Measurements from ENCODE around the gene GPRC5D.

The GPRC5D gene

DNA sequence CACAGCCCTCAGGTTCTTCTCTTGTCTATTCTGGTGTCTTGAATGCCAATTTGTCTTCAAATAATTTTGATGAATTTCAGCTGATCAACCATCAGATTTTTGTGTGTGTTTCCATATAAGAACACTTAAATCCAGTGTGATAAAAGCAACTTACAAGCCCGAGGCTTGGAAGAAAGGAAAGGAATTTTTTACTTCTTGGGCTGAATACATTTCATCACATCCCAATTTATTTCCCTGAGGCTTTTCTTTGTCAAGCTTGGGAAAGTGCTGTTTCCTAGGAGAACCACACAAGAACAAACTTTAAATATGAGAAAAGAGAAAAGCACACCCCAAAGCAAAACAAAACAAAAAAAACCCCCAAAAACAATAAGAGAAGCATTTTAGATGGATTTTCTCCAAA is 26.6 kb downstream of the GPRC5D start:
- TF ChIP-seq, protein P1, sequence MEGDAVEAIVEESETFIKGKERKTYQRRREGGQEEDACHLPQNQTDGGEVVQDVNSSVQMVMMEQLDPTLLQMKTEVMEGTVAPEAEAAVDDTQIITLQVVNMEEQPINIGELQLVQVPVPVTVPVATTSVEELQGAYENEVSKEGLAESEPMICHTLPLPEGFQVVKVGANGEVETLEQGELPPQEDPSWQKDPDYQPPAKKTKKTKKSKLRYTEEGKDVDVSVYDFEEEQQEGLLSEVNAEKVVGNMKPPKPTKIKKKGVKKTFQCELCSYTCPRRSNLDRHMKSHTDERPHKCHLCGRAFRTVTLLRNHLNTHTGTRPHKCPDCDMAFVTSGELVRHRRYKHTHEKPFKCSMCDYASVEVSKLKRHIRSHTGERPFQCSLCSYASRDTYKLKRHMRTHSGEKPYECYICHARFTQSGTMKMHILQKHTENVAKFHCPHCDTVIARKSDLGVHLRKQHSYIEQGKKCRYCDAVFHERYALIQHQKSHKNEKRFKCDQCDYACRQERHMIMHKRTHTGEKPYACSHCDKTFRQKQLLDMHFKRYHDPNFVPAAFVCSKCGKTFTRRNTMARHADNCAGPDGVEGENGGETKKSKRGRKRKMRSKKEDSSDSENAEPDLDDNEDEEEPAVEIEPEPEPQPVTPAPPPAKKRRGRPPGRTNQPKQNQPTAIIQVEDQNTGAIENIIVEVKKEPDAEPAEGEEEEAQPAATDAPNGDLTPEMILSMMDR (IDR thresholded peaks at IDR 0.05; ENCODE audit: extremely low read depth, missing control alignments): no peak
- no peak for DNase-seq (ENCODE audit: low spot score)

DNA sequence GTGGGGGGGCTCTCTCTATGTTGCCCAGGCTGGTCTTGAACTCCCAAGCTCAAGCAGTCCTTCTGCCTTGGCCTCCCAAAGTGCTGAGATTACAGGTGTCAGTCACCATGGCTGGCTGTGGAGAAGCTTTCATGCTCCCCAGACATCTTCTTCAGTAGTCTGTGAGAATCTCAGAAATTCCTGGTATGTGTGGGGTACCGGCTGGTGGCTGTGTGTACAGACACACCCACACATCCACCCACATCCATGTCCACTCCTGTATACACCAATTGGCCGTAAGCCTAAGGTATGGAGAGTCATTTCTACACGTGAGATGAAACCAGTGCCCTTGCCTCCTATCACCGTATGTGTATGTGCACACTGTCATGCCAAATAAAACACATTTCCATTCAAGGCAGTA is 27.8 kb downstream of the GPRC5D start:
- TF ChIP-seq, protein P1 (IDR thresholded peaks at IDR 0.05; ENCODE audit: extremely low read depth, missing control alignments): no peak
- no peak for DNase-seq (ENCODE audit: low spot score)

DNA sequence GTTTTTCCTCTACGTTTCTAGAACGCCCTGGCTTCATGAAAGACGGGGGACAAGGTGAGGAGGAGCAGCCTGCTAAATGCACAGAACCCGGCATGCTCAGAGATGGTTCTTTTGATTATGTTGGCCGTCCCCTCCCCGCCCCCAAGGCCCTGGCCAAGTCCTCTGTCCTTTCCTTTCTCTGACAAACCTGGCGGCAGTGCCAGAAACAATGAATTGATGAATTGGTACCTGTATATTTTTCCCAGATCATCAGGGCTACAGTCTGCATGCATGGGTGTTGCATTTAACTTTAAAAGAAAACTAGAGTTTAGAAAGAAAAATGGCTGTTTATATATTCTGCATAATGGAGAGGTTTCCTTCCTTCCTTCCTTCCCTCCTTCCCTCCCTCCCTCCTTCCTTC is 29.0 kb downstream of the GPRC5D start:
- TF ChIP-seq, protein P1 (IDR thresholded peaks at IDR 0.05; ENCODE audit: extremely low read depth, missing control alignments): no peak
- no peak for DNase-seq (ENCODE audit: low spot score)

DNA sequence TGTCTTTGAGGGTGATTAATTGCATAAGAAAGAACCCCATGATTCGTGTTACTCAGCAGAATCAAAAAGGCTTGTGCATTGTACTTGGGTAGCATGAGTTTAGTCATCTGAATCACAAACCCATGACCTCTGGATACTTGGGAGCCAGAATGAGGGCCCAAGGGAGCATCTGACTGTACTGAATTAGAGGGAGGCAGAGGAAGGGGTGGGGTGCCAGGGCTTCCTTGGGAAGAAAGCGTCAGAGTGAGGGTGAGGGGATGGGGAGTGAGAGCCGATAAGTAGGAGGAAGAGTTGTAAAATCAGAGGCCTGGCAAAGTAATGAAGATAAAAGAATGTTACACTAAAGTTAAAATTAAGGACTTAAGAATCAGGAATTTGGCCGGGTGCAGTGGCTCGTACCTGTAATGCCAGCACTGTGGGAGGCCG is 29.8 kb downstream of the GPRC5D start:
- TF ChIP-seq, protein P1 (IDR thresholded peaks at IDR 0.05; ENCODE audit: extremely low read depth, missing control alignments): no peak

DNA sequence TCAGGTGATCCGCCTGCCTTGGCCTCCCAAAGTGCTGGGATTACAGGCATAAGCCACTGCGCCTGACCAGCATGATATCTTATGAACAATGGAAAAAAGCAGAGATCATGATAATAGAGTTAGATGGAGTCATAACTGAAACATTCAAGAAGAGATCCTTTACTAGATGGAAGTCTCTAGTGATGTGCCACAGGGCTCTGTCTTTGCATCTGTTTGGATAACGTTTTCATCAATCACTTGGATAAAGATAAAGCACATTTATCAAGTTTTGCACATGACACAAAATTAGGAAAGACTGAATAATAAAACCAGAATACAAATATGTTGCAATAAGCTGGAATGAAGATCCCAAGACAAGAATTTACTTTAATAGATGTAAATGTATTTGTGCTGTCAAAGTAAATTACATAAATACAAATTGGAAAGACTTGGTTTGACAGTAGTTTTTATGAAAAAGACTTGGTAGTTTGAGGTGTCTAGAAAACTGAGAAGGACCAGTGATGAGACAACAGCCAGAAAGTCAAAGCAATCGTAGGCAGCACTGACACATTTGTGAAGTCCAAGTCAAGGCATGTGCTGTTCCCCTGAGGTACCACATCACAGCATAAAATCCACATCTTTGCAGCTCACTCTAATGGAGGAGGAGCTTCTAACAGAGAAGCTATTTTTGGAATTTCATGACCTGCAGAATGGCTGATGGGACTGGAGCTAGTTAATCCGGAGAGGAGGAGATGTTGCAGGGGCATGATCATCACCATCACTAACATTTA is 32.1 kb downstream of the GPRC5D start:
- DNase-seq (ENCODE audit: low spot score): no peak
- TF ChIP-seq, protein P1 (IDR thresholded peaks at IDR 0.05; ENCODE audit: extremely low read depth, missing control alignments): no peak

More for the DNA sequence above, 29.8 kb downstream of the GPRC5D start:
- no peak for DNase-seq (ENCODE audit: low spot score)

DNA sequence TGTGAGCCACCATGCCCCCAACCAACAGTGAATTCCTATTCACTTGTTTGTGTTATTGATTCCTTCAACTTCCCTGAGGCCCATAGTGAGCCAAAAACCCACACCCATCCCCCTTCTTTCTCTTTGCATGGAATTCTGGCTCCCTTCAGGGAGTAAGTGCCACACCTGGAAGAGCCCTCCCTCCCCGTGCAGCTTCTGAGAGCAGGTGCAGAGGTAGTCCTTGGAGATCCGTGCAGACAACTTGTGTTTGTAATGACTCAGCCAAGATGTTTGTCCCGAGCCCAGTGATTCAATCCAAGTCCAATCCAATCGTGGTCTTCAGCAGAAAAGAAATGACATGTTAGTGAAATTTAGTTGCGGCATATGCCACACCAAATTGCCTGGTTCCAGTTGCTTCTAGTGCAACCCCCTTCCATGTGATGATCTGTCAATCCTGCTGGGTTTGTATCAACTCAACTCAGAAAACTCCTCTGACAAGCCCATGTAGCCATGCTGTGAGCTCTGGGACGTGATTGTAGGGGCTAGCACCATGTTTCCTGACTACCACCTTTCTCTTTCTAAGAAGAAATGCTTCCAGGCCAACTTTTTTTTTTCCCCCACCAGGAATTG is 33.1 kb downstream of the GPRC5D start:
- DNase-seq (ENCODE audit: low spot score): no peak
- TF ChIP-seq, protein P1 (IDR thresholded peaks at IDR 0.05; ENCODE audit: extremely low read depth, missing control alignments): no peak

DNA sequence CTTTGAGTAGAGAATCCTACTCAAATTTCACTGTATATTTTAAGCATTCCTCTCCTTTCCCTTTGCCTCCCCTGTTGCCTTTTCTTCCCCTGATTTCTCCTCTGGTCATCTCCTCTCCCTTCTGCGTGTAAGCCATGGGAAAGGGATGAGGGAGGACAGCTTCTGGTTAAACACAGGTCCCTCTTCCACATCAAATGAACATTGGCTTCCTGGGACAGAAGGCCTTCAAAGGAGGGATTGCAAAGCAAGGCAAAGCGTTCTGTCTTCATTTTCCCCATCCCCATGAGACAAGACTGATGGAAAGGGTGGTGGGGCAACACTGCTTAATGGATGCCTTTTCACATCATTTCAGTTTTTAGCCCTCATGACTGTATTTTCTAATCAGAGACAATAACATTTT is 34.5 kb downstream of the GPRC5D start:
- no peak for DNase-seq (ENCODE audit: low spot score)
- TF ChIP-seq, protein P1 (IDR thresholded peaks at IDR 0.05; ENCODE audit: extremely low read depth, missing control alignments): no peak

Measured in GM20000 (cell line).